Measurements from ENCODE around the gene CCDC71L. TPM values are rescaled to one million over a fixed set of nuclear protein-coding genes. Genes with fewer than 3 reads are reported as not detected.

Gene CCDC71L
- total RNA-seq, 1 experiment from 2014 or later: 6.0 TPM

DNA sequence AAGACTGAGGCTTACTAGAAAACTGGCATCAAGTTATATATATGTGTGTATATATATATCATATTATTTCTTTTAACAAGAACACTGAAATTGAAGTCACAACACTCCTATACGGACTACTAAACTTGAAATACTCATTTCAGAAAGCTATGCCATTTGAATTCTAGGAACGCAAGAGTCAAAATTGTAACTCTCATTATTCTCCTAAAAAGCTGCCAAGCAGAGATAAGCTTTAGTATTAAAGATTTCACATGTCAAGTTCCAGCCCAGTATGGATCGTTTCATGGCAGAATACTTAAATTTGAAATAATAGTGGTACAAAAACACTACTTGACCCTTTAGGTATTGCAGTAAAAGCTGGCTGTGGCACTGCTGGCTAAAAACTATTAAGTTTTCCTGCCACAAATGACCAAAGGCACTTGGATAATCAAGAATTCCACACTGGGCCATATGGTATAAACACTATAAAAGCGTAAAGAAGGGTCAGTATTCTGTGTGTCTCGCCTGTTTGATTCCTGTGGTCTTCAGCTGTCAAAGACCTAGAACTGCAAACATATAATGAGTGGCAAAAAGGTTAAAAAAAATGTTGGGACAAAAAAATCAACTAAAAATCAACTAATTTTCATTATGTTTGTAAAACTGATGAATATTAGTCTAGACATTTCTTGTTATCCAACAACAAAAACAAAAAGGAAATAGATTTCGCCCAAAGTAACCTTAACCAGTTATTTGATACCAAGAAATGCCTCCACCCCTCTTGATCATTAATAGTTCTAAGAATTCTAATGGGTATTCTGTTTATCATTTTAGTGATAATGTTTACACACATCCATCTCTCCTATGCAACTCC is 2.4 kb downstream of the CCDC71L start:
- ATAC-seq (no peak), DNase-seq (ENCODE audit: low read depth, low spot score) (no peak)
- in situ Hi-C loops (cut with HindIII; ENCODE audit: low pct_unique_long_range_greater_than_20kb, low sequenced_read_pairs): no loop called here
- ChIA-PET POLR2A (interaction anchor here (0.6 kb wide), 2 partner anchors 197 to 384 kb away, joined by 4 to 12 read pairs; no protein-coding TSS in a partner anchor), CTCF (interaction anchor here (0.6 to 1.1 kb wide), 2 partner anchors 77 to 95 kb away, joined by 3 to 4 read pairs; no protein-coding TSS in a partner anchor)
- Histone ChIP-seq H3K27me3 (ENCODE audit: control insufficient read depth, insufficient read depth, low read length) (peaks cover 15% of the 10 kb centered on the region), H3K9me3 (ENCODE audit: control insufficient read depth, insufficient read depth, low read depth, low read length) (no peaks in the 10 kb centered on the region), H3K4me1 (ENCODE audit: control insufficient read depth, insufficient read depth, low read length) (peaks cover 5% of the 10 kb centered on the region; the same call in 1 of the 2 replicates), H3K4me3 (ENCODE audit: low read depth in 2 of 2, low read length in 2 of 2) (peak overlapping the region; percentile 74 to 77; a peak in 3 of 4 replicates), H3K36me3 (ENCODE audit: control insufficient read depth, insufficient read depth, low read length) (no peaks in the 10 kb centered on the region; the same call in 1 of the 2 replicates), H3K27ac (ENCODE audit: low read length) (no peak overlapping the region)
- BruUV-seq (replicated peaks): no TSS peak
- intact Hi-C loops (cut with micrococcal nuclease; ENCODE audit: unreplicated experiment): no loop called here
- TF ChIP-seq, protein P1, sequence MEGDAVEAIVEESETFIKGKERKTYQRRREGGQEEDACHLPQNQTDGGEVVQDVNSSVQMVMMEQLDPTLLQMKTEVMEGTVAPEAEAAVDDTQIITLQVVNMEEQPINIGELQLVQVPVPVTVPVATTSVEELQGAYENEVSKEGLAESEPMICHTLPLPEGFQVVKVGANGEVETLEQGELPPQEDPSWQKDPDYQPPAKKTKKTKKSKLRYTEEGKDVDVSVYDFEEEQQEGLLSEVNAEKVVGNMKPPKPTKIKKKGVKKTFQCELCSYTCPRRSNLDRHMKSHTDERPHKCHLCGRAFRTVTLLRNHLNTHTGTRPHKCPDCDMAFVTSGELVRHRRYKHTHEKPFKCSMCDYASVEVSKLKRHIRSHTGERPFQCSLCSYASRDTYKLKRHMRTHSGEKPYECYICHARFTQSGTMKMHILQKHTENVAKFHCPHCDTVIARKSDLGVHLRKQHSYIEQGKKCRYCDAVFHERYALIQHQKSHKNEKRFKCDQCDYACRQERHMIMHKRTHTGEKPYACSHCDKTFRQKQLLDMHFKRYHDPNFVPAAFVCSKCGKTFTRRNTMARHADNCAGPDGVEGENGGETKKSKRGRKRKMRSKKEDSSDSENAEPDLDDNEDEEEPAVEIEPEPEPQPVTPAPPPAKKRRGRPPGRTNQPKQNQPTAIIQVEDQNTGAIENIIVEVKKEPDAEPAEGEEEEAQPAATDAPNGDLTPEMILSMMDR (IDR thresholded peaks at IDR 0.05): no peak
- TF ChIP-seq POLR2AphosphoS5 (IDR thresholded peaks at IDR 0.05; ENCODE audit: low read depth, low read length): no peak
- TF ChIP-seq, protein P2, sequence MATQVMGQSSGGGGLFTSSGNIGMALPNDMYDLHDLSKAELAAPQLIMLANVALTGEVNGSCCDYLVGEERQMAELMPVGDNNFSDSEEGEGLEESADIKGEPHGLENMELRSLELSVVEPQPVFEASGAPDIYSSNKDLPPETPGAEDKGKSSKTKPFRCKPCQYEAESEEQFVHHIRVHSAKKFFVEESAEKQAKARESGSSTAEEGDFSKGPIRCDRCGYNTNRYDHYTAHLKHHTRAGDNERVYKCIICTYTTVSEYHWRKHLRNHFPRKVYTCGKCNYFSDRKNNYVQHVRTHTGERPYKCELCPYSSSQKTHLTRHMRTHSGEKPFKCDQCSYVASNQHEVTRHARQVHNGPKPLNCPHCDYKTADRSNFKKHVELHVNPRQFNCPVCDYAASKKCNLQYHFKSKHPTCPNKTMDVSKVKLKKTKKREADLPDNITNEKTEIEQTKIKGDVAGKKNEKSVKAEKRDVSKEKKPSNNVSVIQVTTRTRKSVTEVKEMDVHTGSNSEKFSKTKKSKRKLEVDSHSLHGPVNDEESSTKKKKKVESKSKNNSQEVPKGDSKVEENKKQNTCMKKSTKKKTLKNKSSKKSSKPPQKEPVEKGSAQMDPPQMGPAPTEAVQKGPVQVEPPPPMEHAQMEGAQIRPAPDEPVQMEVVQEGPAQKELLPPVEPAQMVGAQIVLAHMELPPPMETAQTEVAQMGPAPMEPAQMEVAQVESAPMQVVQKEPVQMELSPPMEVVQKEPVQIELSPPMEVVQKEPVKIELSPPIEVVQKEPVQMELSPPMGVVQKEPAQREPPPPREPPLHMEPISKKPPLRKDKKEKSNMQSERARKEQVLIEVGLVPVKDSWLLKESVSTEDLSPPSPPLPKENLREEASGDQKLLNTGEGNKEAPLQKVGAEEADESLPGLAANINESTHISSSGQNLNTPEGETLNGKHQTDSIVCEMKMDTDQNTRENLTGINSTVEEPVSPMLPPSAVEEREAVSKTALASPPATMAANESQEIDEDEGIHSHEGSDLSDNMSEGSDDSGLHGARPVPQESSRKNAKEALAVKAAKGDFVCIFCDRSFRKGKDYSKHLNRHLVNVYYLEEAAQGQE (IDR thresholded peaks at IDR 0.05; ENCODE audit: insufficient read depth in 1 of 2, low read depth in 2 of 2, low read length in 1 of 2): no peak
- TF ChIP-seq SIN3A (IDR thresholded peaks at IDR 0.05; ENCODE audit: borderline replicate concordance, insufficient read depth, low read depth, low read length): no peak
- no peak for TF ChIP-seq TCF7L2 (IDR thresholded peaks at IDR 0.05; ENCODE audit: low read depth, low read length)

DNA sequence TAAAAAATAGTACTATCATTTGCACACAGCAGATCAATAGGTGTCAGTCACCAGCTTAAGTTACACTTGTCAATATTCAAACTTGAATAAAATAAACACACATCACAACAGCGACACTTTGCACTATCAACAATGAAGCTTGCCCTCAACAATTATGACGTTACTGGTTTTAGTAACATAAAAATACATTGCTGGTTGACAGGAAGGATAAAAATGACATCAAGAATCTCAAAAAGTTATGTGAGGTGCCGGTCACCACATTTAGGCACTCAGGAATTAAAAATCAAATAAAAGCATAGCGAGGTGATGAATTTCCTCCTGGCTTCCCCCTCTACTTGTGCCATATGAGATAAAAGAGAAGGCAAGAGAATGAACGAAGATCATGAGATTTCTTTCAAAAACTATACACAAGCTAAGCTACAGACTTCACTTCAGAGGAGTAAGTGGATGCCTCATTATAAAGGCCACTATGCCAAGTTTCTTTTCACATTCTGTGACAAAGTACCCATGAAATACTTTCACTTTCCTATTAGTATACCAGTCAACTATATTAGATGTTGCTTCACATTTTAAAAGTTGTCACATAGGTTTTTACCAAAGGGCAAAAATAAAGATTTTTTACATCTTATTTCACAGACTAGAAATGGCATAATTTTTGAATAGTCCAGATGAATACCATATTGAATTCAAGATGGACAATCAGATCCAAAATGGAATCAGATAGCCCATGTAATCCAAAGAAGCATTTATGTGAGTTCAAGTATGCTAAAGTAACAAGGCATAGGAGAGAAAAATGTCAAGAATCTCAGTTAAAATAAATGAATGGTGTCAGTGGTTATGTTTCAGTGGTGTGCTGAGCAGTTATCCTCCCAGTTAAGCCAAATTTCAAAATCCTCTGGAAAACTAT is 3.6 kb downstream of the CCDC71L start:
- DNase-seq (ENCODE audit: low read depth, low spot score): no peak
- ChIA-PET POLR2A (interaction anchor here (0.6 kb wide), 1 partner anchor 196 kb away, joined by 12 read pairs; no protein-coding TSS in a partner anchor), CTCF (no interaction called here)
- no peaks in the 10 kb centered on the region for H3K9me3 ChIP-seq (ENCODE audit: control insufficient read depth, insufficient read depth, low read depth, low read length)
- no peaks in the 10 kb centered on the region; the same call in 1 of the 2 replicates for H3K36me3 ChIP-seq (ENCODE audit: control insufficient read depth, insufficient read depth, low read length)
- no peak for TF ChIP-seq POLR2AphosphoS5 (IDR thresholded peaks at IDR 0.05; ENCODE audit: low read depth, low read length)
- TF ChIP-seq TCF7L2 (IDR thresholded peaks at IDR 0.05; ENCODE audit: low read depth, low read length): no peak
- TF ChIP-seq, protein P2 (IDR thresholded peaks at IDR 0.05; ENCODE audit: insufficient read depth in 1 of 2, low read depth in 2 of 2, low read length in 1 of 2): no peak
- no peak for TF ChIP-seq SIN3A (IDR thresholded peaks at IDR 0.05; ENCODE audit: borderline replicate concordance, insufficient read depth, low read depth, low read length)
- TF ChIP-seq, protein P1 (IDR thresholded peaks at IDR 0.05): no peak
- no peak for ATAC-seq
- BruUV-seq (replicated peaks): no TSS peak
- no peak overlapping the region for H3K27ac ChIP-seq (ENCODE audit: low read length)
- peaks cover 5% of the 10 kb centered on the region; the same call in 1 of the 2 replicates for H3K4me1 ChIP-seq (ENCODE audit: control insufficient read depth, insufficient read depth, low read length)
- intact Hi-C loops (cut with micrococcal nuclease; ENCODE audit: unreplicated experiment) (no loop called here), in situ Hi-C loops (cut with HindIII; ENCODE audit: low pct_unique_long_range_greater_than_20kb, low sequenced_read_pairs) (no loop called here)
- no peak overlapping the region for H3K4me3 ChIP-seq (ENCODE audit: low read depth in 2 of 2, low read length in 2 of 2)
- peaks cover 15% of the 10 kb centered on the region for H3K27me3 ChIP-seq (ENCODE audit: control insufficient read depth, insufficient read depth, low read length)
